Measurements from ENCODE around the gene LGR4.

DNA sequence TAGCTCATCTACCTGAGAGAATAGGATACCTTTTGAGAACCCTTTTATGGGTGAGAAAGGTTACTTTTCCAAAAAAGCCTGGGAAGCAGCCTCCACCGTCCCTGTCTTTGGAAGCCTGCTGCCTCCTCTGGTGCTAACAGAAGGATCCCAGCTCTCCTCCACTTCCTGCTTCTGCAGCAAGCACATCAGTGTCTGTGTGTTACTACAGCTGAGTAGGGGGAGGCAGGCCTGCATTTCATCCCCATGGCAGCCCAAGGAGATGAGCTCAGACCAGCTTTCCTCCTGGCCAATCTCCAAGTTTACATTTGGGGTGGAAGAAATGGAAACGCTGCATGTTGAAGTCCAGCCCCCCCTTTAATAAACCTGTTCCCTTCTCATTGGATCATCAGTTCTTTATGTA lies 102.2 kb downstream of the LGR4 start:
- TF ChIP-seq POLR2AphosphoS5 (IDR thresholded peaks at IDR 0.05; ENCODE audit: low read depth, low read length) (no peak), POLR2A (IDR thresholded peaks at IDR 0.05; ENCODE audit: borderline replicate concordance, extremely low read depth, insufficient read depth, insufficient read length) (no peak), CBX3 (IDR thresholded peaks at IDR 0.05; ENCODE audit: low read depth) (no peak), RAD21 (IDR thresholded peaks at IDR 0.05; ENCODE audit: low read depth) (no peak), EGR1 (IDR thresholded peaks at IDR 0.05; ENCODE audit: low read depth) (no peak), ZNF274 (IDR thresholded peaks at IDR 0.05; ENCODE audit: low read depth, low read length) (no peak), EZH2 (IDR thresholded peaks at IDR 0.05) (no peak)
- TF ChIP-seq, protein P1, sequence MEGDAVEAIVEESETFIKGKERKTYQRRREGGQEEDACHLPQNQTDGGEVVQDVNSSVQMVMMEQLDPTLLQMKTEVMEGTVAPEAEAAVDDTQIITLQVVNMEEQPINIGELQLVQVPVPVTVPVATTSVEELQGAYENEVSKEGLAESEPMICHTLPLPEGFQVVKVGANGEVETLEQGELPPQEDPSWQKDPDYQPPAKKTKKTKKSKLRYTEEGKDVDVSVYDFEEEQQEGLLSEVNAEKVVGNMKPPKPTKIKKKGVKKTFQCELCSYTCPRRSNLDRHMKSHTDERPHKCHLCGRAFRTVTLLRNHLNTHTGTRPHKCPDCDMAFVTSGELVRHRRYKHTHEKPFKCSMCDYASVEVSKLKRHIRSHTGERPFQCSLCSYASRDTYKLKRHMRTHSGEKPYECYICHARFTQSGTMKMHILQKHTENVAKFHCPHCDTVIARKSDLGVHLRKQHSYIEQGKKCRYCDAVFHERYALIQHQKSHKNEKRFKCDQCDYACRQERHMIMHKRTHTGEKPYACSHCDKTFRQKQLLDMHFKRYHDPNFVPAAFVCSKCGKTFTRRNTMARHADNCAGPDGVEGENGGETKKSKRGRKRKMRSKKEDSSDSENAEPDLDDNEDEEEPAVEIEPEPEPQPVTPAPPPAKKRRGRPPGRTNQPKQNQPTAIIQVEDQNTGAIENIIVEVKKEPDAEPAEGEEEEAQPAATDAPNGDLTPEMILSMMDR (IDR thresholded peaks at IDR 0.05 in 2 of 3, conservative IDR thresholded peaks at IDR 0.05 in 1 of 3; ENCODE audit: borderline replicate concordance in 1 of 3, insufficient read depth in 1 of 3, low read depth in 2 of 3, low read length in 2 of 3): no peak
- TF ChIP-seq, protein P2, sequence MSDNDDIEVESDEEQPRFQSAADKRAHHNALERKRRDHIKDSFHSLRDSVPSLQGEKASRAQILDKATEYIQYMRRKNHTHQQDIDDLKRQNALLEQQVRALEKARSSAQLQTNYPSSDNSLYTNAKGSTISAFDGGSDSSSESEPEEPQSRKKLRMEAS (IDR thresholded peaks at IDR 0.05): no peak
- TF ChIP-seq, protein P3, sequence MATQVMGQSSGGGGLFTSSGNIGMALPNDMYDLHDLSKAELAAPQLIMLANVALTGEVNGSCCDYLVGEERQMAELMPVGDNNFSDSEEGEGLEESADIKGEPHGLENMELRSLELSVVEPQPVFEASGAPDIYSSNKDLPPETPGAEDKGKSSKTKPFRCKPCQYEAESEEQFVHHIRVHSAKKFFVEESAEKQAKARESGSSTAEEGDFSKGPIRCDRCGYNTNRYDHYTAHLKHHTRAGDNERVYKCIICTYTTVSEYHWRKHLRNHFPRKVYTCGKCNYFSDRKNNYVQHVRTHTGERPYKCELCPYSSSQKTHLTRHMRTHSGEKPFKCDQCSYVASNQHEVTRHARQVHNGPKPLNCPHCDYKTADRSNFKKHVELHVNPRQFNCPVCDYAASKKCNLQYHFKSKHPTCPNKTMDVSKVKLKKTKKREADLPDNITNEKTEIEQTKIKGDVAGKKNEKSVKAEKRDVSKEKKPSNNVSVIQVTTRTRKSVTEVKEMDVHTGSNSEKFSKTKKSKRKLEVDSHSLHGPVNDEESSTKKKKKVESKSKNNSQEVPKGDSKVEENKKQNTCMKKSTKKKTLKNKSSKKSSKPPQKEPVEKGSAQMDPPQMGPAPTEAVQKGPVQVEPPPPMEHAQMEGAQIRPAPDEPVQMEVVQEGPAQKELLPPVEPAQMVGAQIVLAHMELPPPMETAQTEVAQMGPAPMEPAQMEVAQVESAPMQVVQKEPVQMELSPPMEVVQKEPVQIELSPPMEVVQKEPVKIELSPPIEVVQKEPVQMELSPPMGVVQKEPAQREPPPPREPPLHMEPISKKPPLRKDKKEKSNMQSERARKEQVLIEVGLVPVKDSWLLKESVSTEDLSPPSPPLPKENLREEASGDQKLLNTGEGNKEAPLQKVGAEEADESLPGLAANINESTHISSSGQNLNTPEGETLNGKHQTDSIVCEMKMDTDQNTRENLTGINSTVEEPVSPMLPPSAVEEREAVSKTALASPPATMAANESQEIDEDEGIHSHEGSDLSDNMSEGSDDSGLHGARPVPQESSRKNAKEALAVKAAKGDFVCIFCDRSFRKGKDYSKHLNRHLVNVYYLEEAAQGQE (IDR thresholded peaks at IDR 0.05; ENCODE audit: low read depth): no peak
- TF ChIP-seq, protein P4, sequence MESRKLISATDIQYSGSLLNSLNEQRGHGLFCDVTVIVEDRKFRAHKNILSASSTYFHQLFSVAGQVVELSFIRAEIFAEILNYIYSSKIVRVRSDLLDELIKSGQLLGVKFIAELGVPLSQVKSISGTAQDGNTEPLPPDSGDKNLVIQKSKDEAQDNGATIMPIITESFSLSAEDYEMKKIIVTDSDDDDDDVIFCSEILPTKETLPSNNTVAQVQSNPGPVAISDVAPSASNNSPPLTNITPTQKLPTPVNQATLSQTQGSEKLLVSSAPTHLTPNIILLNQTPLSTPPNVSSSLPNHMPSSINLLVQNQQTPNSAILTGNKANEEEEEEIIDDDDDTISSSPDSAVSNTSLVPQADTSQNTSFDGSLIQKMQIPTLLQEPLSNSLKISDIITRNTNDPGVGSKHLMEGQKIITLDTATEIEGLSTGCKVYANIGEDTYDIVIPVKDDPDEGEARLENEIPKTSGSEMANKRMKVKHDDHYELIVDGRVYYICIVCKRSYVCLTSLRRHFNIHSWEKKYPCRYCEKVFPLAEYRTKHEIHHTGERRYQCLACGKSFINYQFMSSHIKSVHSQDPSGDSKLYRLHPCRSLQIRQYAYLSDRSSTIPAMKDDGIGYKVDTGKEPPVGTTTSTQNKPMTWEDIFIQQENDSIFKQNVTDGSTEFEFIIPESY (IDR thresholded peaks at IDR 0.05; ENCODE audit: extremely low read depth, insufficient replicate concordance, low read length): no peak
